Endothelial cell of umbilical vein (primary cell): ENCODE data around the gene MBLAC2. TPM values are rescaled to one million over a fixed set of nuclear protein-coding genes. Genes with fewer than 3 reads are reported as not detected.
A peak's percentile ranks its signal among the peaks of the same experiment; 100 is the strongest.

Experiments
- Bru-seq: library from RNA; stranded (reverse); fragments of 400-500 nt; gene quantifications from one replicate; lab custom pipeline; 2021; lab: Mats Ljungman, UMichigan
- BruChase-seq, 2 experiments: library from RNA; stranded (reverse); fragments of 400-500 nt; gene quantifications; one replicate each; lab custom pipeline; 2021; lab: Mats Ljungman, UMichigan
- BruUV-seq: library from RNA; stranded (reverse); fragments of 400-500 nt; replicated peaks from 2 replicates; lab custom pipeline; 2021; lab: Mats Ljungman, UMichigan
- CTCF ChIA-PET: fragments of 300-600, 350-600 bp; sonication (Branson Sonifier 250); formaldehyde crosslinking; loops from one replicate; lab custom pipeline; 2021; ENCODE audit warnings: antibody characterized with exemption, inconsistent platforms; lab: Charles Lee
- POLR2A ChIA-PET: fragments of 300-600, 350-600 bp; sonication (Branson Sonifier 250); formaldehyde crosslinking; loops from one replicate; lab custom pipeline; 2021; ENCODE audit warnings: antibody characterized with exemption, inconsistent platforms; lab: Charles Lee
- DNase-seq: peaks from one replicate; pipeline ENCODE4 v3.0.0-alpha.2; 2011; ENCODE audit warnings: low read depth, low spot score
- FAIRE-seq: peaks from 2 replicates; lab custom pipeline; 2011; peaks lifted over from hg19 to GRCh38; lab: Jason Lieb, UNC
- H2AFZ ChIP-seq: 2 replicates; pipeline ENCODE4 v1.6.0; 2012; ENCODE audit warnings: low read depth, low read length, control low read depth, inconsistent platforms
- H3K27ac ChIP-seq: 2 replicates; pipeline ENCODE4 v1.5.1; 2011; ENCODE audit warnings: low read depth, mild to moderate bottlenecking, control low read depth, low read length, moderate library complexity; ENCODE audit not compliant: insufficient read depth
- H3K27me3 ChIP-seq, 2 experiments: 2 replicates each; pipeline versions ENCODE4 v1.6.0 to v1.6.1; 2011; ENCODE audit warnings: low read length in 2 of 2, mixed read lengths in 1 of 2; ENCODE audit not compliant: control insufficient read depth in 2 of 2, insufficient read depth in 2 of 2
- H3K36me3 ChIP-seq, 2 experiments: 2 replicates in 1 of 2; 3 replicates in 1 of 2; pipeline ENCODE4 v1.5.1; 2011; ENCODE audit warnings: low read length in 2 of 2, mild to moderate bottlenecking in 1 of 2, moderate library complexity in 1 of 2; ENCODE audit not compliant: control insufficient read depth in 2 of 2, insufficient read depth in 2 of 2; ENCODE audit errors: extremely low read depth in 1 of 2
- H3K4me1 ChIP-seq: 3 replicates; pipeline ENCODE4 v1.5.1; 2011; ENCODE audit warnings: mild to moderate bottlenecking, low read length; ENCODE audit not compliant: control insufficient read depth, insufficient read depth; ENCODE audit errors: extremely low read depth
- H3K4me2 ChIP-seq: 2 replicates; pipeline ENCODE4 v1.6.1; 2011; ENCODE audit warnings: low read length, control low read depth, mixed read lengths; ENCODE audit not compliant: insufficient read depth
- H3K4me3 ChIP-seq, 3 experiments: fragments of 200-600 bp in 1 of 3; sonication (generic), shearing (Covaris generic) in 1 of 3; replicated peaks in 1 of 3; 2 replicates each; pipeline ENCODE4 v1.5.1; 2011 to 2016; ENCODE audit warnings: control low read depth in 3 of 3, low read length in 3 of 3, mild to moderate bottlenecking in 2 of 3, inconsistent platforms in 1 of 3, low read depth in 1 of 3, moderate library complexity in 1 of 3; ENCODE audit not compliant: insufficient read depth in 1 of 3
- H3K79me2 ChIP-seq: 2 replicates; pipeline ENCODE4 v1.6.0; 2012; ENCODE audit warnings: low read length, inconsistent platforms; ENCODE audit not compliant: control insufficient read depth, insufficient read depth
- H3K9ac ChIP-seq: replicated peaks from 2 replicates; pipeline ENCODE3; 2011; ENCODE audit warnings: low read length, control low read depth; ENCODE audit not compliant: insufficient read depth; ENCODE audit errors: extremely low read depth
- H3K9me1 ChIP-seq: replicated peaks from 3 replicates; pipeline ENCODE4 v1.6.0; 2011; ENCODE audit warnings: mild to moderate bottlenecking, low read length; ENCODE audit not compliant: control insufficient read depth, insufficient read depth; ENCODE audit errors: extremely low read depth
- H3K9me3 ChIP-seq: replicated peaks from 2 replicates; pipeline ENCODE4 v1.5.1; 2012; ENCODE audit warnings: low read length, inconsistent platforms; ENCODE audit not compliant: control insufficient read depth, insufficient read depth
- H4K20me1 ChIP-seq: replicated peaks from 2 replicates; pipeline ENCODE3; 2011; ENCODE audit warnings: mild to moderate bottlenecking, low read length; ENCODE audit not compliant: control insufficient read depth, insufficient read depth; ENCODE audit errors: extremely low read depth
- CTCF ChIP-seq, 2 donors: IDR thresholded peaks; 1 replicate in 1 of 2; 2 replicates in 1 of 2; pipeline ENCODE4 v1.5.1; 2011; ENCODE audit warnings: low read length in 2 of 2, mild to moderate bottlenecking in 2 of 2, moderate library complexity in 2 of 2, control low read depth in 1 of 2, inconsistent platforms in 1 of 2, low read depth in 1 of 2; ENCODE audit not compliant: insufficient read depth in 1 of 2; ENCODE audit errors: extremely low read depth in 1 of 2
- EZH2 ChIP-seq: IDR thresholded peaks from 2 replicates; pipeline ENCODE4 v1.6.1; 2012; ENCODE audit warnings: borderline replicate concordance, low read depth, mild to moderate bottlenecking, moderate library complexity, low read length, inconsistent platforms; ENCODE audit not compliant: severe bottlenecking
- FOS ChIP-seq: IDR thresholded peaks from 2 replicates; pipeline ENCODE4 v1.6.1; 2011; ENCODE audit warnings: mild to moderate bottlenecking, low read length, moderate library complexity, borderline replicate concordance; ENCODE audit not compliant: insufficient read depth
- GATA2 ChIP-seq: IDR thresholded peaks from 2 replicates; pipeline ENCODE4 v1.7.0; 2011; ENCODE audit warnings: low read depth, mild to moderate bottlenecking, moderate library complexity, mixed read lengths, low read length; ENCODE audit not compliant: insufficient read length, insufficient read depth
- JUN ChIP-seq: IDR thresholded peaks from 2 replicates; pipeline ENCODE4 v1.6.1; 2011; ENCODE audit warnings: borderline replicate concordance, low read depth; ENCODE audit not compliant: insufficient read length, insufficient read depth
- MYC ChIP-seq: IDR thresholded peaks from one replicate; pipeline ENCODE4 v1.6.1; 2011; ENCODE audit warnings: mild to moderate bottlenecking, low read depth, low read length
- POLR2A ChIP-seq: IDR thresholded peaks from 2 replicates; pipeline ENCODE4 v1.6.1; 2012; ENCODE audit warnings: low read depth, mild to moderate bottlenecking, control low read depth, low read length
- POLR2AphosphoS5 ChIP-seq: IDR thresholded peaks from 2 replicates; pipeline ENCODE4 v1.6.1; 2012; ENCODE audit warnings: low read depth, mild to moderate bottlenecking, control low read depth, low read length, moderate library complexity; ENCODE audit not compliant: insufficient read depth
- dilution Hi-C: fragments of 300-500 bp; cut with MboI; formaldehyde crosslinking; loops from one replicate; pipeline ENCODE4 v1.15.0; 2019; ENCODE audit warnings: low sequenced_read_pairs; ENCODE audit not compliant: extremely low pct_ligation_motif_present
- intact Hi-C: fragments of 100-400 bp; cut with micrococcal nuclease; formaldehyde crosslinking; loops from one replicate; pipeline ENCODE4 v1.10.0; 2022
- long read RNA-seq: library from polyadenylated mRNA; stranded (forward); transcript quantifications from one replicate; pipeline ENCODE4 v2.0.0, GENCODE V29; 2021
- polyA minus RNA-seq, 3 experiments: library from RNA; depleted of rRNA, polyadenylated mRNA; stranded (reverse); fragments of >200 nt; gene quantifications; 1 replicate in 1 of 3; 2 replicates in 2 of 3; pipeline ENCODE4 v1.2.3, GENCODE V29; 2011
- polyA plus RNA-seq, 4 experiments: library from polyadenylated mRNA; depleted of rRNA in 3 of 4; stranded (reverse) in 3 of 4; unstranded in 1 of 4; fragments of >200 nt; gene quantifications; 2 replicates each; pipeline versions ENCODE4 v1.2.1 to v1.2.3, GENCODE V29; 2011 to 2012; ENCODE audit warnings: missing spikeins in 1 of 4
- total RNA-seq: library from RNA; stranded (reverse); gene quantifications from 2 replicates; pipeline ENCODE4 v1.2.3, GENCODE V29; 2021
- TF ChIP-seq, protein P1 (sequence below): IDR thresholded peaks from 2 replicates; pipeline ENCODE4 v1.6.1; 2011; ENCODE audit not compliant: insufficient read depth, insufficient read length

The MBLAC2 gene
- total RNA-seq (4.8 and 5.3 TPM in 2 replicates), polyA plus RNA-seq (2.0 and 2.1 TPM in 2 replicates), polyA minus RNA-seq (4.0 and 4.2 TPM in 2 replicates), Bru-seq, nascent RNA (percentile 72 among the genes with signal in this experiment), BruChase-seq, experiment 1, labeled RNA remaining after a 6-hour chase (percentile 53 among the genes with signal in this experiment), BruChase-seq, experiment 2, labeled RNA remaining after a 2-hour chase (percentile 73 among the genes with signal in this experiment)
- polyA plus RNA-seq (2011; cell fraction: cytosol; rRNA removed) = 1.5 and 1.6 TPM in 2 replicates
- 1.7 and 2.1 TPM in 2 replicates for polyA plus RNA-seq (2011; cell fraction: nucleus; rRNA removed)
- 3.8 and 4.6 TPM in 2 replicates for polyA plus RNA-seq (2012)
- 5.8 TPM for polyA minus RNA-seq (2011; cell fraction: cytosol; rRNA and poly(A)+ RNA removed)
- polyA minus RNA-seq (2011; cell fraction: nucleus; rRNA and poly(A)+ RNA removed) = 4.4 and 6.4 TPM in 2 replicates
- long read RNA-seq, full-length matches to known transcripts = 7 of 7 reads
- long read RNA-seq, partial matches to known transcripts = 0 of 7 reads
- long read RNA-seq, other reads (novel, unspliced or antisense) = 0 of 7 reads

- dilution Hi-C loops = no loop called here
- H3K36me3 ChIP-seq = no peaks in the 10 kb centered on the region
- no peaks in the 10 kb centered on the region for H3K27me3 ChIP-seq
- peak within 1 kb of the TSS; percentile 90 for H2AFZ ChIP-seq
- CTCF ChIA-PET = interaction anchor here (1.0 to 5.3 kb wide), 8 partner anchors 9 to 130 kb away, joined by 3 to 38 read pairs (median 5); partner anchors contain the start of genes CETN3 and LYSMD3
- H3K4me1 ChIP-seq = peaks cover 15% of the 10 kb centered on the region
- intact Hi-C loops = loop anchor here (1.0 to 2.0 kb wide), 3 partner anchors 36 to 65 kb away; partner anchors contain the start of genes CETN3 and LYSMD3
- peak within 1 kb of the TSS; percentile 66 for H3K9ac ChIP-seq
- H4K20me1 ChIP-seq = no peaks in the 10 kb centered on the region
- DNase-seq = peak; percentile 94
- peak; percentile 90 for FAIRE-seq
- no peaks in the 10 kb centered on the region for H3K9me1 ChIP-seq
- no TSS peak for BruUV-seq
- H3K79me2 ChIP-seq = peaks cover 36% of the 10 kb centered on the region
- TF ChIP-seq MYC = no peak
- TF ChIP-seq GATA2 = no peak
- TF ChIP-seq POLR2A = peak; percentile 82
- TF ChIP-seq, protein P1, sequence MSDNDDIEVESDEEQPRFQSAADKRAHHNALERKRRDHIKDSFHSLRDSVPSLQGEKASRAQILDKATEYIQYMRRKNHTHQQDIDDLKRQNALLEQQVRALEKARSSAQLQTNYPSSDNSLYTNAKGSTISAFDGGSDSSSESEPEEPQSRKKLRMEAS = no peak
- TF ChIP-seq EZH2 = no peak
- TF ChIP-seq FOS = no peak
- TF ChIP-seq CTCF (IDR thresholded peaks at IDR 0.05; ENCODE audit: extremely low read depth in 1 of 2, insufficient read depth in 1 of 2, low read depth in 1 of 2, low read length in 2 of 2) = peak; percentile 25 to 66
- no peak for TF ChIP-seq JUN
- peak; percentile 91 for TF ChIP-seq POLR2AphosphoS5
- peak within 1 kb of the TSS; percentile 97 for H3K4me2 ChIP-seq
- peak within 1 kb of the TSS; percentile 48 to 88 (median 64) for H3K4me3 ChIP-seq
- H3K9me3 ChIP-seq = no peaks in the 10 kb centered on the region
- H3K27ac ChIP-seq = no peak within 1 kb of the TSS
- POLR2A ChIA-PET = interaction anchor here (0.6 to 1.1 kb wide), 5 partner anchors 9 to 65 kb away, joined by 3 read pairs; partner anchors contain the start of gene CETN3
Measured at GRCh38 chr5:90474235-90475107, at the start of gene MBLAC2, which contains the start of gene POLR3G. Gene MBLAC2 (minus strand): TSS chr5:90474771. CDS start chr5:90474292, 479 bp downstream. Gene POLR3G (plus strand): TSS chr5:90474864. CDS start chr5:90485568, 10,704 bp downstream.
